Inferior parietal cortex (tissue), 1 donor: ENCODE data around the gene TULP1.
"Not testable (repeated sequence)": the region's sequence is repeated elsewhere in the genome, so short reads cannot be mapped to it uniquely, and the experiment has no call there.

ENCODE experiments used
- DNase-seq: peaks from one replicate; pipeline ENCODE4 v3.0.0-alpha.2; 2016; ENCODE audit errors: extremely low spot score

The TULP1 gene

DNA sequence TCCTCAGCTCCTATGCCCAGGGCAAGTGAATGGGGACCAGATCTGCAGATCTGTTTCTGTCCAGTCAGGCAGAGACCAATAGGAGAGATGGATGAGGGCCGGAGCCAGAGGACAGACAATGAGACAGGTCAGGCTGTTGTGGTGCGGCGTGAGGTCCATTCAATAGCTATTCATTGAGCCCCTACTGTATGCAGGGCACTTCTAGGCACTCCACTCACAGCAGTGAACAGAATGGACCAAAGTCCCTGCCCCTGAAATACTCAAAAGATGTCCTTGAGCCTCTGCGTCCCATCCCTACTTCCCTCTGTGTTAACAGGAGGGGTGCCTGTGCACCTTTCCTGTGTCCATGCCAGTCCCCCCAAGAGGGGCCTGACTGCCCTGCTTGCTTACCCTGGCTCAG, 8.5 kb upstream of the TULP1 start:
- no peak for DNase-seq

GRCh38 chr6:35519313-35520015, 6.8 kb upstream of the TULP1 start:
- DNase-seq: no peak

GRCh38 chr6:35518566-35519312, 6.0 kb upstream of the TULP1 start:
- DNase-seq: no peak

GRCh38 chr6:35517978-35518377, 5.3 kb upstream of the TULP1 start:
- not testable (repeated sequence) for DNase-seq

- DNase-seq: no peak
Measured at GRCh38 chr6:35516712-35517111, 4.0 kb upstream of the TULP1 start.

- DNase-seq: not testable (repeated sequence)
Measured at GRCh38 chr6:35515939-35516338, 3.2 kb upstream of the TULP1 start.

DNA sequence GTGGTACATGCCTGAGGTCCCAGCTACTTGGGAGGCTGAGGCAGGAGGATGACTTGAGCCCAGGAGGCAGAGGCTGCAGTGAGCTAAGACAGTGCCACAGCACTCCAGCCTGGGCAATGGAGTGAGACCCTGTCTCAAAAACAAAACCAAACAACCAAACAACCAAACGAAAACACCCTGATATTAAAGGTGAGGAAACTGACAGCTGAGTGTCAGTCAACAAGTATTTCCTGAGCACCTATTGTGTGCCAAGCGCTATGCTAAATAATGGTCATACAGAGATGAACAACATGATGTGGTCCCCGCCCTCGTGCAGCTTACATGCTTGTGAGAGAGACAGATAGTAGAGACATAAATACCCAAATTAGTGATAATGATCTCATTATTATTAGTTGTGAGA, 1.9 kb upstream of the TULP1 start:
- DNase-seq: no peak

- DNase-seq: no peak
Measured at GRCh38 chr6:35512006-35512405, 690 bp downstream of the TULP1 start.

GRCh38 chr6:35511562-35511941, 1.1 kb downstream of the TULP1 start:
- DNase-seq: no peak

- no peak for DNase-seq
Measured at GRCh38 chr6:35510916-35511561, 1.7 kb downstream of the TULP1 start.

DNA sequence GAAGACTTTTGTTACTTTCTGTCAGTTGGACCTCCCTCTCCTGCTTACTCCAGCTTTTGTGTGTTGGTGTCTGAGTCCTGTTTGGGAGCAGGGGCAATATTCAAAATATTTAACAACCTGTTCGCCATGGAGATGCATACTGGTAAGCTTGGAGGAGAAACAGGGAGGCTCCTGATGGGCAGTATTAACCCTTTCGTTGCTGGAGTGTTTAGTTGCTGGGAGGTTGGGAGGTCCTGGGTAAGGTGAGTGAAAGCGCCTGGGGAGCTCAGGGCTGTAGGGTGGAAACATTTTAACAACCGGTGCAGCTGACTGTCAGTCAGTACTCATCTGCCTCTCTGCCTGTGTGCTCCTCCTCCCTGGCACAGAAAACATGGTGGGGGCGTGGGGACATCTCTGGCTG, 4.2 kb downstream of the TULP1 start:
- DNase-seq: no peak

- no peak for DNase-seq
Measured at GRCh38 chr6:35508027-35508426, 4.7 kb downstream of the TULP1 start.

GRCh38 chr6:35507221-35507620, 5.5 kb downstream of the TULP1 start:
- no peak for DNase-seq

DNA sequence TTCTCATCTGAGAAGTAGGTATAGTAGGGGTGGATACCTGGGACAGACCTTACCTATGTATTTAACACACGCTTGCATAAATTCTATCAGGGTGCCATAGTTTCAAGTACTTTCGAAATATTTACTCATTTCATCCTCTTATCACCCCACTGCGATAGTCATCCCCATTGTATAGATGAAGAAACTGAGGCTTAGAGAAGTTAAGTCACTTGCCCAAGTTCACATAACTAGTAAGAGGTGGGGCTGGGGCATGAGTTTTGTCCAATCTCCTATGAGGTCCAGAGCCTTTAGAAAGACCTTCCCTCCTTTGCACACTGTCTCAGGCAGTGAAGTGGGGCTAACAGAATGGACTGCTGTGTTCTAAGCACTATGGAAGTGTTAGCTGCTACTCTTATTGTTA, 6.2 kb downstream of the TULP1 start:
- DNase-seq: no peak

GRCh38 chr6:35505999-35506412, 6.7 kb downstream of the TULP1 start:
- DNase-seq: no peak

DNA sequence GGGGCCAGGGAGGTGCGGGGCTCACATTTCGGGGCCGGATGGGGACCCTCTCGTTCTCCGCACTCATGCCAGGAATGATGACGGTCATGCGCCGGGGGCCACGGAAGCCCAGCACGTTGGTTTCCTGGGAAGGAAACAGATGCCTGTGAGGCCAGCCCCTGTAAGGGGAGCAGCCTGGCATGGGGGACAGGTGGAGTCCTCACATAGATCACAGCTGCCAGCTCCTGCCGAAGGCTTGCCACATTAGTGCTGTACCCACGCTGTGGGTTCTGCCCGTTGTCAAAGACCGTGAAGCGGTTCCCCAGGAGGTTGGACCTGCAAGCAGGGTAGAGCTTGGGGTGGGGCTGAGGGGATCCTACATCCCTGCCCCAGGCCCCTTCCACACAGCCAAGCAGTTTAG, 9.2 kb downstream of the TULP1 start:
- DNase-seq: no peak

DNA sequence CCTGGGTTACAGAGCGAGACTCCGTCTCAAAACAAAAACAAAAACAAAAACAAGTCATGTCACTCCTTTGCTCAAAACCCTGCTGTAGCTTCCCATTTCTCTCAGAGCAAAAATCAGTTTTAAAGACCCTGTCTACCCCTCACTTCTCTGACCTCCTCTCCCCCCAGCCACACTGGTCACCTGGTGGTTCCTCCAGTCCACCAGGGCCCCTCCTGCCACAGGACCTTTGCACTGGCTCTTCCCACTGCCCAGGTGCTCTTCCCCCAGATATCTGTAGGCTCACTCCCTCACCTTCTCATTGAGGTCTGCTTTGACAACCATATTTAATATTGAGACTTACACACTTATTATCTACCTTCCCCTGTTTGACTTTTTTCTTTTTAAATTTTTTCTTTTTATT, 10.9 kb downstream of the TULP1 start:
- no peak for DNase-seq

GRCh38 chr6:35500782-35501181, 11.9 kb downstream of the TULP1 start:
- DNase-seq: no peak

GRCh38 chr6:35499372-35499771, 13.3 kb downstream of the TULP1 start:
- no peak for DNase-seq

- no peak for DNase-seq
Measured at GRCh38 chr6:35498422-35499067, 14.2 kb downstream of the TULP1 start.

DNA sequence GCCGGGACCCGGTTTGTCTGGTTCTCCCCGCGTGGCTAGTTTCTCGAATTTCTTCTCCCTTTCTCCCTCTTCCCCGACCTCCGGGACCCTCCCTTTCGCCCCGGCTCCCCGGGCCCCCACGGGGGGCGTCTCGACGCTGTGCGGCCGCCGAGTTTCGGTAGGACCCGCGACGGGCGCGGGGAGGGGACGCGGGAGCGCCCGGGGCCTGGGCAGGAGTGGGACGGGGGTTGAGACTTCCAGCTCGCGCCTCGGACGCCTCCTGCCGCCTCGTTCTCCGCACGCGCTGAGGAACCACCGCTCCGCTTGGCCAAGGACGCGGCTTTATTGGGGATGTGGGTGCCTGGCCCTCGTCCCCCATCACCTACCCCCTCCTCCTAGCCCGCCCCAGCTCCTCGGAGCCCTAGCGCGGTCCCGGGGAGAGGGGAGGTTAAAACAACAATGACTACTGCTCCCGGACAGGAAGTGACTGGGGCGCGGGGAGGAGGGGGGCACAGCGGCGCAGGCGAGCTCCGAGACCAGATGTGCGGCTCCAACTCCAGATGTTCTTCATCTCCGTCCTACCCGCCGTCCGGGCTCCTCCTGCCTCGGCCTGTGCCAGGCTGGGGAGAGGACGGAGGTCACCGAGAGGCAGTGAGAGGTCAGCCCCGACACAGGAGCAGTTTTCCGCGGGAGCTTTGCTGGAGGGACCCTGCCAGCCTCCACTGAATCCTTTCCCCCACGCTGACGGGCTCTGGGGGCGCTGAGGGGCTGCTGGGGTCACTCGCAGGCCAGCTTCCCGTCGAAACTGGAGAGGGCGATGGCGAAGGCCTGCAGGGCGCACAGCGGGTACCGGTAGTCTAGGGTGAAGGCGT, 14.9 kb downstream of the TULP1 start:
- DNase-seq: no peak
